Activated T-cell treated with anti-CD3 and anti-CD28 coated beads for 1 hour (primary cell): ENCODE data around the gene KCNQ1.

Experiments used
- DNase-seq: peaks from one replicate; pipeline ENCODE4 v3.0.0-alpha.2; 2020; ENCODE audit warnings: low read depth

The KCNQ1 gene

DNA sequence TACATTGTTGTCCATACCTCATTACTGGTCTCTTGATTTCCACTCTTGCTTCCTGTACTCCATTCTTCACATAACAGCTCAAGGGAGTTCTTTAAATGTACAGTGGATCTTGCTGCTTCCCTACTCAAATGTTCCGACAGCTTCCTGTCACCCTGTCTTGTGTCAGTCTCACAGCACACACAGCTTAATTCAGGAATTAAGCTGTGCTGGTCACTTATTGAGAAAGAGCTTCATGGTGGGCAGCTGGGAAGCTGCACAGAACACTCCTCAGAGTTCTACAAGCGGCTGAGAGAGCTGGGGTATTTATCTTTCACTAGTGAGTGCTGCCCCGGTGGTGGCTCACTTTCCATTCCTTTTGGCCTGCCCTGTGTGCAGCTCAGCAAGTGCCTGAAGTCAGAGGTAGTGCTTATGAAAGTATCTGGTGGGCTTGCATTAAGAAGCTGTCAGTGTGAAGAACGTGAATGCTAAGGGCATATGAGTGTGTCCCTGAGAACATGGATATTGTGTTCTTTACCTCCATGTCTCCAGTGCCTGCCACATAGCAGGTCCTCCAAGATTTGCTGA is 206.3 kb downstream of the KCNQ1 start:
- DNase-seq = no peak

DNA sequence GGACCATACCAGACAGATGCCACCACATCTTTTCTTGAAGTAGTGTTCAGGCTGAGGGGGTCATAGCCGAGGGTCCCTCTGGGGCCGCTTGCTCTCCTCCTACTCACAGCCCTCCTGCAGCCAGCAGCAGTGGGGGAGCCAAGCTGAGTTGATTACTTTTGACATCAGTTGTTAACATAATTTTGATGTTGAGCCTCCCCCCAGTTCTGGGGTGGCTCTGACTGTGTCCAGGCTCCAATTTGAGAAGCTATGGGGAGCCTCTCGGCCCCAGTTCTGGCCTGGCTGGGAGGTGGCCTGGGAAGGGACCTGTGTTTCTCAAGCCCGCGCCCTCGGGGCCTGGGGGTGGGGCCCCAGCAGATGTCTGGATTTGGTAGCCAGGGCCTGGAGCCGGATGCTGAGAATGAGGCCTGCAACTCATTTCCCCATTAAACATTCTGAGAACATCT is 207.0 kb downstream of the KCNQ1 start:
- no peak for DNase-seq

DNA sequence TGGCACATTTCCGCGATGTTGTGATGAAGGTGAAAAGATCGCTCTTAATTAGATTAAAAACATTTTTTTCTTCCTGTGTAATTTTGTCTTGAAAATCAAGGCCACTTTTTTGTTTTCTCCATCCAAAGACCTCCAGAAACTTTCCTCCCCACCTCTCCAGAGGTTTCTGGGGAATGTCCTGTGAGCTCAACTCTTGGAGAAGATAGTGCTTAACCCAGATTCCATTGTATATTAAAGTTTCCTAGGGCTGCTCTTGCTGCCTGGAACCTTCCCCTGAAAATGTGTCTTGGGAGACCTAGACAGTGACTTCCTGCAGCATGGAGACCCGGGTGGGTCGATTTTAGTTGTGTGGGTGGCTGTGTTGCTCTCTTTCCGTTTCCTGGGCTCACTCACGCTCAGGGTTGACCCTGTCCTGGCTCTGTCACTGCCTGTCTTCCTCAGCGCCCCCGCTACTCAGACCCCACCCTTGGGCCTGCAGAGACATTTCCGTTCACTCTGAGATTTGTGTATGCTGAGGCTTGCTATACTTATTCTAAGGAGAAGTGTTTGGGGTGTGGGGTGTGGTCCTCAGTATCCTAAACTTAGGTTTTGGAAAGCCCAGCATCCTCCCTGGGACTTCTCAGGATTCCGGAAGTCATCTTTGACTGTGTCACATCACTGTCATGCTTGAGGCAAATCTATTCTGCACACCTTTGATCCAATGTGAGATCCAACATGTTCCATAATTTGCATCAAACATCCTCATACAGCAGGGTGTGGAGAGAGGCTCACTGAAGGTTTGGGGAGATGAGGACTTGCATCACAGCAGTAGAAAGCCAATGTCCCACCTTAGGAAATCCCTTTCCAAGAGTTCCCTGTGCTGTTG is 207.8 kb downstream of the KCNQ1 start:
- DNase-seq = no peak

DNA sequence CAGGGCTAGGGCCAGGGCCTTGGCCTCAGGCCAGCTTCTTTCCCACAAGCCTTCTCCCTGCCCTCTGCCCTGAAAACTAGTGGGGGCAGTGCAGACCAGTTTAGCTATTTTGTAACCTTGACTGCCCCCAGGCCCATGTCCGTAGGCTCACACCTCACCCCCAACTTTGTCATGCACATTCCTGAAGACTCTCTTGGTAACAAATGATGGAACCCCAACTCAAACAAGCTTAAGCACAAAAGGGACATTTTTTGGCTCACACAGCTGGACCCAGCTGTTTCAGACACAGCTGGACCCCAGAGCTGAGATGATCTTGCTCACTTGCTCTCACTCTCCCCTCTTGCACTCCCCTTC is 208.4 kb downstream of the KCNQ1 start:
- DNase-seq = no peak

DNA sequence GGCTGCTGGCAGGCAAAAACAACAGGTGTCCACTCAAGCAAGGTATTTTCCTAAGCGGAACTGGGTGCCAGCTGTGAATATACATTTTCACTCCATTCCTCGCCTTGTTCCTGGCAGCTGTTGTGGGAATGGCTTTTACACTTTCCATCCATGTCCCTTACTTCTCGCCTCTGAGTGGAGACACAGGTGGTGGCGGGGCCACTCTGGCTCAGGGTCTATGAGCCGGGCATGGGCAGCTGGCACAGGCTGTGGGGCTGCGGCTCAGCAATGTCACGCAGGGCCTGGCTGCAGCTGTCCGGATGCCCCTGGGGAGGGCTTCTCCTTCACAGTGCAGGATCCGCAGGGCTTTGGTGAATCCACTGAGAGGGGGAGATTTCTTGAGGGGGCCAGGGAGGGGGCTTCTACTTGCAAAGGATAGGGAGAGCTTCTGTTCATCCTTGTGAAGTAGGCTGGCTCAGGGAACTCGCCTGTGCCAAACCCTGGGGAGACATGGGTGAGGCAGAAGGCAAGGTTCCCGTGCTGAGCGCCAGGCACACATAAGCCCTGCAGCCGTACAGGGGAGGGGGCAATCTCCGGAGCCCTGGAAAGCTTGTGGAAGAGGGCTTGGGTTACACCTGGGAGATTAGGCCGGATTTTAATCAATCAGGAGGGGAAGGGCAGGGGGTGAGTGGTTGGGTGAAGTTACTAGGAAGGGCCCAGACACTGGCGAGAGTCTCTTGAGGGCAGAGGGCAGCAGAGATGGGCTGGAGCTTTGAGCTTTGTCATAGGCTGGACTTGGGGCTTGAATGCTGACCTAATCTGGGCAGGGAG is 209.3 kb downstream of the KCNQ1 start:
- no peak for DNase-seq

DNA sequence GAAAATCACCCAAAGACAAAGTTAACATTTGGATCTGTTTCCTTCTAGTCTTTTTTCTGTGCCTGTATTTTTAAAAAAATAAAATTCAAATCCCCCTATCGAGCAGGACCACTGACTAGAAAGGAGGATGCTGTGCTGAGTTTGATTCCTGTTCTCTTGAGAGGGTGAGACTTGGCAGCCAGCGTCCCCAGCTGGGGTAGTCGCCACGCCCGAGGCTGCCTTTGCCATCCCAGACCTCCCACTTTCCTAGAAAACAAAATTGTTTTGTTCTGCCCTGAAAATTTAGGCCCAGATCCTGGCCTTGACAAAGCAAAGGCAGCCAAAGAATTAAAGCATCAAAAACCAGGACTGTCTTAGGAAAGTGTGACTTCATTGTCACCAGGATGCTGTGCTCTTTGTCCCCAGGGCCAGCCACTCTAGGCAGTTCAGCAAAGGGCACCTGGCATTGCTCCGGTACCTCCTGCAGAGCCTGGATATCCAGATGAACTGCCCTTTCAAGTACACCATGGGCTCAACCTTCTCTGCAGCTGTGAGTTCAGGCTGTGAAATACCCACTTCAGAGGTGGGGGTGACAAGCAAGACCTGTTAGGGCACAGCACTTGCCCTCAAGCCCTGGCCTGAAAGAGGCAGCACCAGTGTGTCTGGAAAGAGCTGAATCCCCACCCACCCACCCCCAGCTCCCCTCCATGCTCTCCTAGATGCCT is 210.4 kb downstream of the KCNQ1 start:
- DNase-seq = no peak

DNA sequence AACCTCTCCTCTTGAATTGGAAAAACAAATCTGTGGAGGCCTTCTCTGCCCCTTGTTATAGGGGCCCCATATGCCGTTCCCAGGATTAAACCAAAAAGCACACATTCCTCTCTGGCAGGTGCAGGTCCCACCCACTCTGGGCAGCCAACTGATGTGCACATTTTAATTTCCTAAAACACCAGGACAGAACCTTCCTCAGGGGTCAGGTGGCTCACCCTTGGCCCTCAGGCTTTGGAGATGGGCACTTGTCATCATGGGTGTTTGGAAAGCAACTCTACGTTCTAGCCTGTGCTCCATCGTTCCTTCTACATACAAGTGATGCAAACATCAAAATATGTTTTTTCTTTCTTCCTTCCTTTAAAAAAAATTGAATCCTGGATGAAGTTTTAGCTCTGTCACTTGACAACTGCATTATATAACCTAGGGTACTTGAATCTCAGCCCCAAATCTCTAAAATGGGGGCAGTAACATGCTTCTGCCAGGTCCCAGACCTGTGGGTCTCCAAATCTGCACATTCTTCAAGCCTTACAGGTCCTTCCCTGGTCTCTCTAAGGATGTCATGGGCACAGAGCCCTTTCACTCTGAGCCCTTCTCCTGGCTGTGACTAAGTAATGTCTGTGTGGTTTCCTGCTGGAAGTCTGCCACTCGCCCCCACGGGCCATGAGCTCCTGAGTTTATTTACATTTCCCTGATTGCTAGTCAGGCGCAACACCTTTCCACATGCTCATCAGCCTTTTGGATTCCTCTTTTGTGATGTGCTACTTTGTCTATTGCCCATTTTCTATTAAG is 211.2 kb downstream of the KCNQ1 start:
- DNase-seq = no peak

DNA sequence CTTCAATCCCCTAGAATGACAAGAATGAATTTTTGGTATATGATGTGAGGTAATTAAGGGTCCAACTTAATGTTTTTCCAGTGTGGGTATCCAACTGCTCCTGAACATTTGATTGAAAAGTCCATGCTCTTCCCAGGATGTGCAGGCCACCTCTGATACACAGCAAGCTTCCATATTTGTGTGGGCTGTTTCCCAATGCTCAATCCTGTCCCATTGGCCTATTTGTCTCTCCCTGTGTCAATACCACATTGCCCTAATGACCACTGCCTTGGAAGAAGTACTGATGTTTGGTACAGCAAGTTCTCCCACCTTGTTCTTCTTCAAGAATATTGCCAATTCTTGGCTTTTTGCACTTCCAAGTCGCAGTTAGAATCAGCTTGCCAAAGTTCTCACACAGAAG is 212.1 kb downstream of the KCNQ1 start:
- no peak for DNase-seq

DNA sequence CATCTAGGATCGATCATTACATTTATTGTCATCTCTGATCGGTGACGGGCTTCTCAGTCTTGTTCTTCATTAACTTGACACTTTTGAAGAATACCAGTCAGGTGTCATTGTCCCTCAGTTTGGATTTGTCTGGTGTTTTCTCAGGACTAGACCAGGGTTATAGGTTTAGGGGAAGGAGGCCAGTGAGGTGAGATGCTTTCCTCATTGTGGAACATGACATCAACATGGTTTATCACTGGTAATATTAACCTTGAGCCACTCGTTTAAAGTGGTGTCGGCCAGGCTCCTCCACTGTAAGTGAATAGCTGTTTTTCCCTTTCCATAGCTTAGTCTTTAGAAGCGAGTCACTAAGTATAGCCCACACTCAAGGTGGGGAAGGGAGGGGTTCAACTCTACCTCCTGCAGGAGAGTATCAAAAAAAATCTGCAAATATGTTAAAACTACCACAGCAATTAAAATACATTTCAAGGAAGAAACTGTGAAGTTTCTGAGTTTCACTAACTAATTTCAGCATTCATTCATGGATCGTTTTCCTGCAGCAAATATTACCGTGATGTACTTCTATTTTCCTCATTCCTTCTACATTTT is 213.0 kb downstream of the KCNQ1 start:
- no peak for DNase-seq

DNA sequence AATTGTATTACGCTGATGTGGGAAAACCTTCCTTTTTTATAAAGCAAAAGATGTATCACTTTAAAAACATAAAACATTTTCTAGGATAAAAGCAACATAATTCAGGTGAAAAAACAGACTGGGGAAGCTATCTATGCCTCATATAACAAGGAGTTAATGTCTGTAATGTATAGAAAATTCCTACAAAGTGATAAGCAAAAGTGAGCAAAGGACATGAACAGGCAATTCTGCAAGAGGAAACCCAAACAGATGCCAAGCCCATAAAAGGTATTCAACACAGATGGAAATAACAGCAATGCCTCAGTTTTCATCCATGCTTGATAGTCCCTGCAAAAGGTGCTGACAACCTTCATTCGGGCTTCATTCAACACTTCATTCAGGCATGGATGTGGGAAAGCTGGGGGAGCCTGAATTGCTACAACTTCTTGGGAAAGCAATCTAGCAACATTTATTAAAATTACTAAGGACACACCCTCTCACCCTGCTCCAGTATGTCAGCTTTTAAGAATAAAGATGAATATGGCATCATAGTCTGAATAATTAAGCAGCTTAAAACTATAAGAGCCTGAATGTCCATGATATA is 215.6 kb downstream of the KCNQ1 start:
- no peak for DNase-seq

DNA sequence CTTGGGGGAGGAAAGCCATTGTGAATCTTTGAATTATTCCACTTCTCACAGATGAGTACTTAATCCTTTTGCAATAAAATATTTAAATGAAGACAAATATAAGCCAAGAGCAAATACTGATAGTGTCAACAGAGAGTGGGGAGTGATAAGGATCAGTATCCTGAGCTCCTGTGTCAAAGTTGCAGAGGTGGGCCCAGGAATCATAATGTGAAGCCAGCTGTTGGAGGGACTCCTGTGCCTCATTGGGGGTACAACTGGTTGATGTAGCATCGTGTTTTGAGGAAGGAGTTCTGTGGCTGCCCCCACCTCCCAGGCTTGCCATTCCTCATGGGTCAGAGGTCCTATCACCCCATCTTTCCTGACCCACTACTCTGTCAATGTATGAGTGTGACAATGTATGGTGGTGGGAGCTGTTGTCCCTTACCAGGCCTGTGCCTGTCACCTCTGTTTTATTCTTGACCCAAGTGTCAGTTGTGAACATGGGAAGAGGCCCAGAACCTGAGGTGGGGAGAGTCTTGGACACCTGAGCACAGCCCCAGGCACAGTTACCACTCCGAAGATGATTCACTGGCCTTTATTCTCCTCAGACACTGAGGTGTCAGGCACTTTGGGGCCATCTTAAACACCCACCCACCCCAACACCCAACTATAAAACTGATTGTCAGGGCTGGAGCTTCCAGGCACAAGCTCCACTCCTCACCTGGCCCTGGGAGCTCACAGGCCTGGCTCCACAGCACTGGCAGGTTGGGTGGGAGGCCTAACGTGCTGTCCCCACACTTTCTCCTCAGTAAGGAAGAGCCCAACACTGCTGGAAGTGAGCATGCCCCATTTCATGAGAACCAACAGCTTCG is 216.6 kb downstream of the KCNQ1 start:
- no peak for DNase-seq

DNA sequence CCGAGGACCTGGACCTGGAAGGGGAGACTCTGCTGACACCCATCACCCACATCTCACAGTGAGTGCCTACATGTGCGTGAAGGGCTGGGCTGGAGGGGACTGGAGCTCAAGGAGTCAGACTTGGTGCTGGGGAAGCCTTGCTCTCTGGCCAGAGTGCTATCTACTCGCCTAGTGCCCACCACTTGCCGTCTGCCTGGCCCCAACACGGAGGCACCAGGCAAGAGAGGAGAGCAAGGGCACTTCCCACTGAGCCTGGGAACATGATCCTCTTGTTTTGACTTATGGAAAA is 217.2 kb downstream of the KCNQ1 start:
- no peak for DNase-seq

DNA sequence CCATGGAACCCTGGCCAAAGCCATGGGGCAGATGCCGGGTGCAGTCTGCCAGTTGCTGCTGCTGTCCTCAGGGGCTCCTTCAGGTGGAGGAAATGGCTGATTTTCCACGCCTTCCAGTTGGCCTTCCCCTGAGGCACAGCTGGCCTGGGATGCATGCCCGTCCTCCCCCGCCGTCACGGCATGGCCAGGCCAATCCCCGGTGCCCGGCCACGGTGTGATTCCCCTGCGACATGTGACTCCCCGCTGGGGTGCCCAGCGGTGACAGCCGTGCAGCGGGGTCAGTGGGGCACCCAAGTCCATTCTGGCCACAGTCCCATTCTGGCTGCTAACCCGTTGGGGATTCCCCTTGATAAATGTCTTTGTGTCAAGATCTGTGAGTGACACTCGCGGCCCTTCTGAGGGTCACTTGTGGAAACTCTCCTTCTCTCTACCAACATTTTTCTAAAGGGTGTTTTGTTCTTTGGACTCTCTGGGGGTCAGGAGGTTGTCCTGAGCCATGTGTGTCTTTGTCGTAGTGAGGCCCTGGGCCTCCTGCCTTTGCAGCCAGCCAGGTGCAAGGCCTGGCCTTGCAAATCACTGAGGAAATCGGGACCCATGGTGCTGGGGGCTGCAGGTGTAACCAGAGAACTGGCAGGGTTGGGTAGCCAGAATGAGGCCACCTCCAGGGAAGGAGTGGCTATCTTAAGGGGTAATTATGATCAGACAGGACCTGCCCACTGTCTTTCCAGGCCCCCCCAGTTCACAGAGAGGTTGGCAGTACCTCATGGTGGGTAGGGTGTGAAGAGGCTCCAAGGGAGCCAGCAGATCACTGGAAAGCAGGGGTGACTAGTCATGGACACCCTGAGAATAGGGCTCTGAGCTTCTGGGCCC is 217.9 kb downstream of the KCNQ1 start:
- no peak for DNase-seq

DNA sequence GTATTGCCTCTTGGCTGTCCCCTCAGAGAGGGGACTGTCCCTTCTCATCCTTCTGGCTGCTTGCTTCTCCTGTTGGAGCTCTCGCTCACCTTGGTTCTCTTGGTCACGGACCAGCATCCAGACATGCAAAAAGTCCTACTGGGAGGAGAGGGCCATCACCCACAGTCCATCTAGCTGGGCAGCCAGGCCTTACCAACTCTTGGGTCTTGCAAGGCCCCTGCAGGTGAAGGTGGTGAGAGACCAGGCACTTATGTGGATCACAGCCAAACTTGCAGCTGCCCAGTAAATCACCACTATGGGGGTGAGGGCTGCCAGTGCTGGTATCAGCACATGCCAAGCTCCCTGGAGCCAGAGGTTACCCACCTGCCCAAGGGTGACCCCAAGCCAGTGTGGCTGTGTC is 218.7 kb downstream of the KCNQ1 start:
- DNase-seq = no peak

DNA sequence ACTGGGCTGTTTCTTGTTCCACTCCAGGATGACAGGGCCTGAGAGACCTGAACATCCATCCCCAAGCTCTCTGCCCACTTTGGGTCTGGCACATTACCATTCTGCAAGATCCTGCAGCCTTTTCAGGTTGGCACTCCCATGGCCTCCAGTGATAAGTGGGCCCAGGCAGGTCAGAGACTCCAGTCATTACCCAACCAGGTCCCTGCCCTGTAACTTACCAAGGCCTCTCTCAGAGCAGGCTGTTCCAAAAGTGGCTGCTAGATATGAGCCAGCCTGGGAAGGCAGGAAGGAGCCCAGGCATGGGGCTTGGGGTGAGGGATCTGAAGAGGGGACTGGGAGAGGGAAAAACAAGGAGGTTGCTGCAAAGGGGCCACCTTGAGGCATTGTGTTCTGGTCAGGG is 219.1 kb downstream of the KCNQ1 start:
- no peak for DNase-seq

DNA sequence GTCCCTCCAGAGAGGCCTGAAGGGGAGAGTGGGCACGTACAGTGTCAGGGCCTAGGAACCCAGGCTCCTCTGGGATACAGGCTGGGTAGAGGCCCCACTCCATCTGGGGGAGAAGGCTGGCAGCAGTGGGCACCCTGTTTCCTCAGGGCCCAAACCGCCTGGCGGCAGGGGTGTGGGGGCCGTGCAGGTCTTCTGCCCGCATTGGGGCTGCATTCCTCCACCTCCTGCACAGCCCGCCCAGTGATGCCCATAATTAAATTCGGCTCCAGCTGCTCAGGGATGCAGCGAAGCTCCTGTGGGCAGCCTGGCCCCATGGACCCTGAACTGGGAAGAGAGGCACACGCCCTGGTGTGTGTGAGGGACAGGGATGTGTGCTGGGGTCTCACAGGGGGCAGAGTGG is 219.6 kb downstream of the KCNQ1 start:
- no peak for DNase-seq

DNA sequence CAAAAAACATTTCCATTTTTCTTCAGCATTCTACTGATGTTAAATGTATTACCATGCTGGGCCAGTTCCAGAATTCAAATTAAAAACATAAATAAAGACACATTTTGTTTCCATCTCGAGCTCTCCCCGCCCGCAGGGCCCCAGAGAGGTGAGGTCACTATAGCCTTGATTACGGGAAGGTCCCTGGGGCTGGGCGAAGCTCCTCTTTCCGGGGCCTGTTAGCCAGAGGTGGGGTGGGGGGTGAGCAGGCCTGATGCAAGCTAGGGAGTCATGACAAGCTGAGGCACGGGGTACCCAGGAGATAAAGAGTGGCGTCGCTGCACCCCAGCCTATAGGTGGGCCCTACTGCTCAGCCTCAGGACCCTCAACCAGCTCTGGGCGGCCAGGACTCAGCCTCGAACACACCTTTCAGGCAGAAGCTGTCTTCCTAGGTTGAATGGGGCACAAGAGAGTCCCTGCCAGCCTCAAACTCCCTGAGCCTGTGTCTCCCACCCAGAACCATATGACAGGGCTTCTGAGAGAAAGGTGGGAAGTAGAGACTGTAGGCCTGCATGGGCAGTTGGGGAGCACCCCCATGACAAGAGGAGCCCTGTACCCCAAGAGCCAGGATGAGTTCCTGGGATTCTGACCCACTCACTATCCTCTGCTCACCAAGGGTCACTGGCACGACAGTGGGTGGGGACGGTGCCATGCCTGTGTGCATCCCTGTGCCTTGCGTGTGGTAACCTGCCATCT is 220.2 kb downstream of the KCNQ1 start:
- DNase-seq = no peak
